ENCODE measurements around the gene RALBP1. TPM values are rescaled to one million over a fixed set of nuclear protein-coding genes. Genes with fewer than 3 reads are reported as not detected.
A peak's percentile ranks its signal among the peaks of the same experiment; 100 is the strongest.

The RALBP1 gene
- total RNA-seq, 1 experiment from 2014 or later, result 66.2 TPM

DNA sequence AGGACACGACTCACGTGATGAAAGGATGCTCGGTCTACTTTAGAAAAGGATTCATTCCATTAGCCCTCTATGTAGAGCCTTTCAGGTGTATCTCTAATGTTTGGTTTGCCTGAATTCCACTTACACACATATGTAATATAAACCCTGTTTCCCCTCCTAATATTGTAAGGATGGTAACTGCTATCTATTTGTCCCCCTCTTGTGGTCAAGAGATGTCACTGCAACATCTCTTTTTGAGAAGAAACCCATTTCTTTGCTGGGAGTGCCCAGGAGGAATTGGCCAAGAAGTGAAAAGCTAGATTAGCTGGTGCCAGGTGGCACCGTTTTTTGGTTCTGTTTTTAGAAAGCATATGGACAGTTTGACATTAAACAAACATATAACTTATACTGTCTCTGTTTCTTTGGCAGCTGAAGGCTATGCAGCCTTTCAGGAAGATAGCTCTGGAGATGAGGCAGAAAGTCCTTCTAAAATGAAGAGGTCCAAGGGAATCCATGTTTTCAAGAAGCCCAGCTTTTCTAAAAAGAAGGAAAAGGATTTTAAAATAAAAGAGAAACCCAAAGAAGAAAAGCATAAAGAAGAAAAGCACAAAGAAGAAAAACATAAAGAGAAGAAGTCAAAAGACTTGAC lies 41.2 kb downstream of the RALBP1 start:
- Histone ChIP-seq H3K4me1 (ENCODE audit: control insufficient read depth in 1 of 2, insufficient read depth in 2 of 2, low read length in 2 of 2) (peaks cover 4 to 7% of the 10 kb centered on the region in 2 experiments; a peak in 3 of 4 replicates), H3K9me2 (ENCODE audit: insufficient read depth) (no peaks in the 10 kb centered on the region), H4K20me1 (ENCODE audit: insufficient read depth) (no peaks in the 10 kb centered on the region), H3K9ac (ENCODE audit: low read length) (no peak overlapping the region), H3K27ac (ENCODE audit: low read depth, low read length) (no peak overlapping the region), H3K27me3 (ENCODE audit: insufficient read depth, low read length) (no peaks in the 10 kb centered on the region), H3K9me3 (ENCODE audit: control insufficient read depth in 1 of 2, insufficient read depth in 1 of 2, low read depth in 1 of 2, low read length in 2 of 2) (no peaks in the 10 kb centered on the region), H3K4me3 (replicated peaks in 1 of 2; ENCODE audit: low read depth in 1 of 2, low read length in 2 of 2) (no peak overlapping the region), H2AFZ (ENCODE audit: low read depth, low read length, poor library complexity, severe bottlenecking) (no peak overlapping the region), H3K79me2 (ENCODE audit: insufficient read depth, low read length) (peaks cover 22% of the 10 kb centered on the region), H3K36me3 (ENCODE audit: control insufficient read depth in 1 of 2, insufficient read depth in 2 of 2, low read length in 2 of 2) (peaks cover 2 to 3% of the 10 kb centered on the region in 2 experiments; a peak in 2 of 4 replicates), H3K4me2 (ENCODE audit: low read length) (no peak overlapping the region)
- ChIA-PET POLR2A (no interaction called here), RAD21 (ENCODE audit: low non-redundant PET in 1 of 2, low total read pairs in 2 of 2, uncharacterized antibody in 2 of 2, unreplicated experiment in 2 of 2) (no interaction called here), CTCF (interaction anchor here (0.7 to 1.1 kb wide), 4 partner anchors 37 to 443 kb away, joined by 3 to 7 read pairs (median 3); partner anchors contain the start of gene TWSG1)
- DNase-seq (ENCODE audit: low read depth, low spot score) (peak; percentile 8), ATAC-seq (peak; percentile 69)
- BruUV-seq (replicated peaks), result no TSS peak
- intact Hi-C loops (cut with micrococcal nuclease), result loop anchor here (1.0 to 10.0 kb wide), 6 partner anchors 150 to 522 kb away; no protein-coding TSS in a partner anchor
- peak; percentile 89 for TF ChIP-seq RAD21 (IDR thresholded peaks at IDR 0.05; ENCODE audit: low read depth)
- TF ChIP-seq, protein P1, sequence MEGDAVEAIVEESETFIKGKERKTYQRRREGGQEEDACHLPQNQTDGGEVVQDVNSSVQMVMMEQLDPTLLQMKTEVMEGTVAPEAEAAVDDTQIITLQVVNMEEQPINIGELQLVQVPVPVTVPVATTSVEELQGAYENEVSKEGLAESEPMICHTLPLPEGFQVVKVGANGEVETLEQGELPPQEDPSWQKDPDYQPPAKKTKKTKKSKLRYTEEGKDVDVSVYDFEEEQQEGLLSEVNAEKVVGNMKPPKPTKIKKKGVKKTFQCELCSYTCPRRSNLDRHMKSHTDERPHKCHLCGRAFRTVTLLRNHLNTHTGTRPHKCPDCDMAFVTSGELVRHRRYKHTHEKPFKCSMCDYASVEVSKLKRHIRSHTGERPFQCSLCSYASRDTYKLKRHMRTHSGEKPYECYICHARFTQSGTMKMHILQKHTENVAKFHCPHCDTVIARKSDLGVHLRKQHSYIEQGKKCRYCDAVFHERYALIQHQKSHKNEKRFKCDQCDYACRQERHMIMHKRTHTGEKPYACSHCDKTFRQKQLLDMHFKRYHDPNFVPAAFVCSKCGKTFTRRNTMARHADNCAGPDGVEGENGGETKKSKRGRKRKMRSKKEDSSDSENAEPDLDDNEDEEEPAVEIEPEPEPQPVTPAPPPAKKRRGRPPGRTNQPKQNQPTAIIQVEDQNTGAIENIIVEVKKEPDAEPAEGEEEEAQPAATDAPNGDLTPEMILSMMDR (IDR thresholded peaks at IDR 0.05 in 2 of 3, conservative IDR thresholded peaks at IDR 0.05 in 1 of 3; ENCODE audit: borderline replicate concordance in 1 of 3, insufficient read depth in 1 of 3, low read depth in 2 of 3, low read length in 2 of 3), result peak; percentile 65 to 95 (median 85); a peak in 5 of 6 replicates
- TF ChIP-seq, protein P2, sequence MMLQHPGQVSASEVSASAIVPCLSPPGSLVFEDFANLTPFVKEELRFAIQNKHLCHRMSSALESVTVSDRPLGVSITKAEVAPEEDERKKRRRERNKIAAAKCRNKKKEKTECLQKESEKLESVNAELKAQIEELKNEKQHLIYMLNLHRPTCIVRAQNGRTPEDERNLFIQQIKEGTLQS (IDR thresholded peaks at IDR 0.05), result no peak

DNA sequence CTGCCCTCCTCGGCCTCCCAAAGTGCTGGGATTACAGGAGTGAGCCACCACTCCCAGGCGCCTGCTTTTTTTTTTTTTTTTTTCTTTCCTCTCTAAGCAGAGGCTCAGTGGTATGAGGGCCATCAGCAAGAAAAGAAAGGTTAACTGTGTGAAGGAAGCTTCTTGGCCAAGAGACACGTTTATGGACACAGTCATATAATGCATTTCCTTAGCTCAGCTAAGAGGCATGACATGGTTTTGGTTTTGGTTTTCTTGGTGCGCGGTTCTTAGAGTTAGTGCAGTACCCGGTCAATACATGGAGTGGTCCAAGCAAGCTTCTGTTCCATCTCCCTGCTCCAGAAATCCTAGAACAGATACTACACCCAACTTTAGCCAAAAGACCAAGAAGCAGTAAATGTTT lies 42.6 kb downstream of the RALBP1 start:
- ChIA-PET RAD21 (ENCODE audit: low non-redundant PET in 1 of 2, low total read pairs in 2 of 2, uncharacterized antibody in 2 of 2, unreplicated experiment in 2 of 2) (no interaction called here), POLR2A (no interaction called here), CTCF (no interaction called here)
- no peak for TF ChIP-seq ZNF274 (IDR thresholded peaks at IDR 0.05; ENCODE audit: low read depth, low read length)
- no peak for TF ChIP-seq POLR2A (IDR thresholded peaks at IDR 0.05; ENCODE audit: borderline replicate concordance, extremely low read depth, insufficient read depth, insufficient read length)
- no peak for TF ChIP-seq ELF1 (IDR thresholded peaks at IDR 0.05; ENCODE audit: borderline replicate concordance, low read depth)
- no peak for TF ChIP-seq FOSL1 (IDR thresholded peaks at IDR 0.05; ENCODE audit: low read depth)
- Histone ChIP-seq H3K9me2 (ENCODE audit: insufficient read depth) (no peaks in the 10 kb centered on the region), H2AFZ (ENCODE audit: low read depth, low read length, poor library complexity, severe bottlenecking) (no peak overlapping the region), H3K9me3 (ENCODE audit: control insufficient read depth in 1 of 2, insufficient read depth in 1 of 2, low read depth in 1 of 2, low read length in 2 of 2) (no peaks in the 10 kb centered on the region), H3K9ac (ENCODE audit: low read length) (no peak overlapping the region), H3K27ac (ENCODE audit: low read depth, low read length) (no peak overlapping the region), H3K27me3 (ENCODE audit: insufficient read depth, low read length) (no peaks in the 10 kb centered on the region), H3K4me2 (ENCODE audit: low read length) (no peak overlapping the region), H3K79me2 (ENCODE audit: insufficient read depth, low read length) (peaks cover 16% of the 10 kb centered on the region; the same call in 1 of the 2 replicates), H3K4me3 (replicated peaks in 1 of 2; ENCODE audit: low read depth in 1 of 2, low read length in 2 of 2) (no peak overlapping the region), H3K36me3 (ENCODE audit: control insufficient read depth in 1 of 2, insufficient read depth in 2 of 2, low read length in 2 of 2) (peaks cover 2 to 3% of the 10 kb centered on the region in 2 experiments; a peak in 2 of 4 replicates), H4K20me1 (ENCODE audit: insufficient read depth) (no peaks in the 10 kb centered on the region), H3K4me1 (ENCODE audit: control insufficient read depth in 1 of 2, insufficient read depth in 2 of 2, low read length in 2 of 2) (peaks cover 0 to 4% of the 10 kb centered on the region in 2 experiments; a peak in 2 of 4 replicates)
- DNase-seq (ENCODE audit: low read depth, low spot score) (no peak), ATAC-seq (no peak)
- intact Hi-C loops (cut with micrococcal nuclease), result loop anchor here (5.0 to 10.0 kb wide), 4 partner anchors 171 to 523 kb away; no protein-coding TSS in a partner anchor
- no TSS peak for BruUV-seq (replicated peaks)
